CD4-positive, alpha-beta T cell treated with Interleukin-12 subunit alpha and Interleukin-12 subunit beta, for 1 hour (primary cell): Measurements from ENCODE around the gene MSTO1.
A peak's percentile ranks its signal among the peaks of the same experiment; 100 is the strongest.
"Not testable (repeated sequence)": the region's sequence is repeated elsewhere in the genome, so short reads cannot be mapped to it uniquely, and the experiment has no call there.

Experiments
- DNase-seq: peaks from one replicate; pipeline ENCODE4 v3.0.0-alpha.2; 2020

Gene MSTO1

GRCh38 chr1:155609515-155610256 lies at the start of gene MSTO1:
MSTO1 (plus strand) TSS chr1:155610218; CDS start chr1:155610249, 31 bp downstream.
- peak; percentile 94 for DNase-seq

- DNase-seq: peak; percentile 62
Observed at GRCh38 chr1:155561779-155562580, 48.0 kb upstream of the MSTO1 start.

GRCh38 chr1:155562581-155563376 lies 47.2 kb upstream of the MSTO1 start, which contains the start of gene ASH1L:
ASH1L (minus strand) TSS chr1:155562803; CDS start chr1:155521519, 41,284 bp downstream.
- DNase-seq: peak; percentile 94

- not testable (repeated sequence) for DNase-seq
Observed at GRCh38 chr1:155563377-155564022, 46.5 kb upstream of the MSTO1 start.

- no peak for DNase-seq
Observed at GRCh38 chr1:155569988-155570592, 39.9 kb upstream of the MSTO1 start.

- DNase-seq: no peak
Observed at GRCh38 chr1:155570593-155570990, 39.4 kb upstream of the MSTO1 start.

- no peak for DNase-seq
Observed at GRCh38 chr1:155574077-155574476, 35.9 kb upstream of the MSTO1 start.

GRCh38 chr1:155575608-155576007 lies 34.4 kb upstream of the MSTO1 start:
- DNase-seq: not testable (repeated sequence)

GRCh38 chr1:155583846-155584245 lies 26.2 kb upstream of the MSTO1 start:
- DNase-seq: not testable (repeated sequence)

- not testable (repeated sequence) for DNase-seq
Observed at GRCh38 chr1:155589282-155589681, 20.7 kb upstream of the MSTO1 start.

- DNase-seq: not testable (repeated sequence)
Observed at GRCh38 chr1:155590516-155591247, 19.3 kb upstream of the MSTO1 start.

GRCh38 chr1:155591770-155592169 lies 18.2 kb upstream of the MSTO1 start:
- peak; percentile 77 for DNase-seq

- DNase-seq: not testable (repeated sequence)
Observed at GRCh38 chr1:155595877-155596474, 14.0 kb upstream of the MSTO1 start.

GRCh38 chr1:155596864-155597263 lies 13.2 kb upstream of the MSTO1 start:
- no peak for DNase-seq

- DNase-seq: no peak
Observed at GRCh38 chr1:155598842-155599331, 11.1 kb upstream of the MSTO1 start.

- not testable (repeated sequence) for DNase-seq
Observed at GRCh38 chr1:155599828-155600572, 10.0 kb upstream of the MSTO1 start.

GRCh38 chr1:155607708-155608107 lies 2.3 kb upstream of the MSTO1 start:
- no peak for DNase-seq

- no peak for DNase-seq
Observed at GRCh38 chr1:155608888-155609225, 1.2 kb upstream of the MSTO1 start.

- not testable (repeated sequence) for DNase-seq
Observed at GRCh38 chr1:155610257-155610647, 234 bp downstream of the MSTO1 start.

GRCh38 chr1:155613226-155613625 lies 3.2 kb downstream of the MSTO1 start:
- not testable (repeated sequence) for DNase-seq
